IPS-NIHi11 (cell line): Measurements from ENCODE around the gene TRAPPC12.

Source experiments
- DNase-seq: peaks from one replicate; pipeline ENCODE4 v3.0.0; 2012; ENCODE audit warnings: mixed read lengths, low spot score

The TRAPPC12 gene

GRCh38 chr2:3456125-3456524 lies 76.6 kb downstream of the TRAPPC12 start:
- DNase-seq, result no peak

GRCh38 chr2:3457524-3458395 lies 78.3 kb downstream of the TRAPPC12 start:
- no peak for DNase-seq

DNA sequence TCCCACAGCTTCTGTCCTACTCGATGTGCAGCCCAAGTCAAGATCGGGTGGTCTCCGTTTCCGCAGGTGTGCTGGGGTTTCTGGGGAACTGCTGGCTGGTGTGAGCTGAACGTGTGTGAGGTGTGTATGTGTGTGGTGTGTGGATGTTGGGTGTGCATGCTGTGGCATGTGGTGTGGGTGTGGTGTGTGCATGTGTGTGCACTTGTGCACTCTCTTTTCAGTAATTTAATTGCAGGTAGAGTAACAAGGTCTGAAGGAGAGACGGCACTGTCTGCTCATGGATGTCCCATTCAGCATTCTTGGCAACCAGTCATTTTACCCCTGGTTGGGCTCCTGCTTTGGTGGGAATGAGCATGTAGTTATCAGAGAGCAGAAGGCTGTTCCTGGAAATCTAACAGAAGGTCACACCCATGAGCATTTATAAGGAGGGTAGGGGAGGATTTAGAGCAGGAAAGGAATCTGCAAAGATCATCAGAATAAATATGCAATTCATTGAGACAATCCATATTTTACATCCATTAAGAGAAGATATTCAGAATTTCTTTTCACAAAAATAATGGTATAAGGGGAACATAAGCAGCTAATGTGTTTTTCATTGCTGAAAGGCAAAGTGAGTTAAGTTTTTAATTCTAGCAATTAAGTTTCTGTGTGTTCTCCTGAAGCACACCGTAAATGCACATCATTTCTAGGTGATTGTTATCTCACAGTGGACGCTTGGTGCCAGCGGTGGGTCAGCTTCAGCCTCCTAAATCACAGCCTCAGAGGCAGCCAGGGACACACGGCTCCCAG lies 79.1 kb downstream of the TRAPPC12 start:
- DNase-seq, result no peak

DNA sequence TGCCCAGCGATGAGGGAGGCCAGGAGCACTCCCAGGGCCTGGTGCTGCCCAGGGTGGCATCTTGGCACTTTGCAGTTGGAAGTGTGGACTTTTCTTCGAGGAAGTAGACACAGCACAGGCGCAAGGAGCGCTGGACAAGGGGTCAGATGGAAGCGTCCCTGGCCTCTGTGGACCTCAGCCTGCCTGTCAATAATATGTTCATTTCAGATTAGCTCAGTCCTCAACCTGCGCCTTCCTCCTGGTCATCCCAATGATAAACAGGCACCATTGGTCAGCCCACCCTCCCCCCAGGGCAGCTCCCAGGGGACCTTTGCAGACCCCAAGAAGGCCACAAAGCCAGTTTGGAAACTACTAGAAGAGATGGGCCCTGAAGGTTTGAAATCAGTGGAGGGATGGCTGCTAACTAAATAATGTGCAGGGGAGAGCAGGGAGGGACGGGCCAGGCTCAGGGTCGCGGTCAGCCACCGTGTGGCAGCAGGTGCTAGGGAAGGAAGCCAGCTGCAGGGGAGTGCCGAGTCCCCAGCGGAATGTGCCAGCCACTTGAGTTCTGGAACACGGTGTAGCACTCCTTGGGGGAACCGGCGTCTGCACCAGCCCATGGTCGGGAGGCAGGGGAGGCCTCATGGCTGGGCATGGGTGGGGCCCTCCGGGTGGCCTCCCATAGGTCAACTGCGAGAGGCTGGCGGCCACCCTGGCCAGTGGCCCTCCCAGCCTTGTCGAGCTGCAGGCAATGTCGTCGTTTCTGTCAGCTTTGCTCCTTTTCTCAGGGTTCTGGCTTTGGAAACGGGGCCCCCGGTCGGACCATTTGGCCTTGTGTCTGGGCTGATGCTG lies 79.9 kb downstream of the TRAPPC12 start:
- DNase-seq, result peak; percentile 54

DNA sequence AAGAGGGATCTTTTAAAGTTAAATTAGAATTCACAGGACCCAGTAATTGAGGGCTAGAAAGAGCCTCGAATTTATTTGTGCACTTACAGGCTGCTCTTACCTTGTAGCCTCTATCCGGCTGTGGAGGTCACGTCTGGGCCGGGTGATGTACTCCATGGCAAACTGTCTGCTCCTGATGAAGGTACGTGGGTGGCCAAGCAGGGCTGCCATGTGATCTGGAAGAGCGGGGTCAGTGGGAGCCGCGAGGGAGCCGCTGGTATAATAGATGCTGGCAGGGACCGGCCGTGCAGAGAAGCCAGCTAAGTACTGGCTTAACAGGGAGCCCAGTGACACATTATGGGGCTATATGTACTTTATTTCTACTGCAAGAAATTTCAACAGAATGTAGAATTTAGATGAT lies 80.7 kb downstream of the TRAPPC12 start:
- DNase-seq, result no peak

- no peak for DNase-seq
These were observed 81.6 kb downstream of the TRAPPC12 start for GRCh38 chr2:3460831-3461800.

DNA sequence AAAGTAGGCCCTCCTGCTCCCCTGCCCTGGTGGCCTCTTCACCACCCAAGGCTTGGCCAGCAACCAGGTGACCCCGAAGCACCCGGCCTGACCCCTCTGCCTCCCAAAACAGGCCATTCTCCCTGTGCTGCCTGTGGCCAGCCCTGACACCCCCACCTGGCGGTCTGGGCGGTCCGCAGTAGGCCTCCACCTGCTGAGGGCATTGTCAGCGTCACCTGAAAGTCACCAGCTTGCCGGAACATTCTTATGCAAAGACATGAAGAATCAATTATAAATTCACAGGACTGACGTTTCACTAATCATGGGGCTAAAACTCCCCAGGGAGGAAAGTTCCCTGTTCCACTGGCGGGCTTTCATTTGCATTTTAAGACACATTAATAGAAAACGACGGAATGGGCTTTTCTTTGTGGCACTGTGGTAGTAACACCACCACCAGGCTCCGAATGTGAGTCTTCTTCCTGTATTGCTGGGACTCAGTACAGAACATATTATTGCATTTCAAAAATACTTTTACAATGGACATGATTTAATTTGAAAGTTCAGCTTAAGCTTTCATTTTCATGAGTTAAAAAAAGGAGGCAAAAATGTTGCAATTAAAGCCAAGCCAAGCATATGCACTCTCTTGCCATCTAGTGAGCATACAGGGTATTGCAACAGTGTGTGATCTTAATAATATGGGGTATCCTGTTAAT lies 82.5 kb downstream of the TRAPPC12 start:
- no peak for DNase-seq

- no peak for DNase-seq
These were observed 83.1 kb downstream of the TRAPPC12 start for GRCh38 chr2:3462493-3463104.

DNA sequence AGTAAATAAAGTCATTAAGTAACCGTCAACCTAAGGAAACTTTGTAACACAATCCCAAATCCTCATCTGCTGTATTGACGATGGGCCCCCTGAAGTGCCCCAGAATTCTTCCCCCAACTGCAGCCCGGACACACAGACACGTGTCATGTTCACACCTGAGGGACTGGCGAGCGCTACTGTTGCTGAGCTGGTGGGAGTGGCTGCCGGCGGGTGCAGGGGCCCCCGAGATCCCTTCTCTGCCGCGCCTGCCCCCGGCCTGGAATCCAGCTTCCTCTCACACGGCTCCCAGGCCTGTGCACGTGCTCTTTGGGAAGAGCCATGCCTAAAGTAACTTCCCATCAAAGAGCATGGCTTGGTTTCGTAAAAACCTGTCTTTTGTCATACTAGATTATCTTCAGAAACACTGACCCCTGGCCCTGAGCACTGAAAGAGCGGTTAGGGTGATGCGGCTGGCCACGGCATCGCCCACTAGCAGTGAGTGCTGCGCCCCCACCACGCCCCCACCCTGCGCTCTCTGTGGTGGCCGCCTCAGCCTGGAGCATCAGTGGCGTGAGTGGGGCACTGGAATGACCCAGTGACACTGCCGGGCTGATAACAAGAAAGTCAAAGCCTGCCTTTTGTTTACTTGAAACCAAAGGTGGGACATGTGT lies 83.8 kb downstream of the TRAPPC12 start:
- DNase-seq, result no peak

GRCh38 chr2:3463944-3464343 lies 84.5 kb downstream of the TRAPPC12 start:
- DNase-seq, result no peak

- no peak for DNase-seq
These were observed 85.0 kb downstream of the TRAPPC12 start for GRCh38 chr2:3464401-3465005.

DNA sequence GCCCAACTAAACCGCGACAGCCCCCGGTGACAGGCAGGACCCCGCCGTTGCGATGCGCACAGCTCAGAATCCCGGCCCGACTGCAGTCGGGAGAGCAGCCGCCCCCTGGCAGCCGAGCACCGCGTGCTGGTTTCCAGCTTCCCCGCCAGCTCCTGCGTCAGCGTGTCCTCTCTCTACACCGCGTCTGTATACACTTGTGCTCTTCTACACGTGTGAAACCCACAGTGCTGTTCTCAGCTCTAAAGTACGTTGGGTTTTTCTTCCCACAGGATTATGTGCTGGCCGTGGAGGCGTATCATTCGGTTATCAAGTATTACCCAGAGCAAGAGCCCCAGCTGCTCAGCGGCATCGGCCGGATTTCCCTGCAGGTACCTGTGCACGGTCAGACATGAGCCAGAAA lies 85.8 kb downstream of the TRAPPC12 start:
- no peak for DNase-seq

DNA sequence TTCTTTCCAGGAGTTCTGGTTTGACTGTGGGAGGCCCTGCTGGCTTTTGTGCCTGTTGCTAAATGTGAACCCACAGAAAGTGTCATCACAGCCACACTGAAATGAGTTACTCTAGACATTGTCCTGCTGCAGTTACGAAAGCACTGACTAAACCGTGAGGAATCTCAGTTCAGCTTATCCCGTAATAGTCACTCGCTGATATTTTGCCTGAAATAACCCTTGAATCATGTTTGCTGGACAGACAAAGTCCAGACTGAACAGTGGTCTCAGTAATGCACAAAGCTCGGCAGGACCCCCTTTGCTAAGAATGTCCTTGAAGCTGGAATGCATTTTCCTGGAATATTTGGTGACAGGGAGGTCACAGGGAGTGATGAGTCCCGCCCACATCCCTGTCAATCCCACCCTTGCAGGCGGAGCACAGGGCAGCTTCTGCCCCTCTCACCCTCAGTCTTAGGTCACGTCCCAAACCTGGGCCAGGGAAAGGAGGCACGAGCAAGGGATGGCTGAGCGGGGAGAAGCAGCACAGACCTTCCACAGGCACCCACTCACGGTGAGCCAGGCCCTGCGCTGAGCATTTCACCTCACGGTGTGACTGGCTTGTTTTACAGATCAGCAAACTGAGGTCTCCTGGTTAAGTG lies 86.5 kb downstream of the TRAPPC12 start:
- no peak for DNase-seq

- no peak for DNase-seq
These were observed 87.0 kb downstream of the TRAPPC12 start for GRCh38 chr2:3466482-3466863.

- no peak for DNase-seq
These were observed 87.5 kb downstream of the TRAPPC12 start for GRCh38 chr2:3466966-3467365.

GRCh38 chr2:3467654-3468053 lies 88.2 kb downstream of the TRAPPC12 start:
- DNase-seq, result no peak

- DNase-seq, result no peak
These were observed 88.9 kb downstream of the TRAPPC12 start for GRCh38 chr2:3468296-3468988.

- DNase-seq, result no peak
These were observed 90.0 kb downstream of the TRAPPC12 start for GRCh38 chr2:3469486-3469885.
